Measurements from ENCODE around the gene ZC3H8. TPM values are rescaled to one million over a fixed set of nuclear protein-coding genes. Genes with fewer than 3 reads are reported as not detected.
"Not testable (repeated sequence)": the region's sequence is repeated elsewhere in the genome, so short reads cannot be mapped to it uniquely, and the experiment has no call there.

Gene ZC3H8
- total RNA-seq, 4 donors from 2014 or later: 1.8 to 42.0 (median 10.2) TPM

GRCh38 chr2:112229348-112229747, 25.5 kb downstream of the ZC3H8 start:
- Histone ChIP-seq H3K4me3 (no peak overlapping the region), H3K4me1 (no peaks in the 10 kb centered on the region), H3K36me3 (no peaks in the 10 kb centered on the region), H3K9me3 (no peaks in the 10 kb centered on the region), H3K27me3 (no peaks in the 10 kb centered on the region), H3K27ac (no peak overlapping the region)
- DNase-seq: no peak
- intact Hi-C loops (cut with DNase I; ENCODE audit: low total_unique reads): no loop called here
- TF ChIP-seq CTCF (IDR thresholded peaks at IDR 0.05) (no peak), POLR2A (IDR thresholded peaks at IDR 0.05) (no peak)

GRCh38 chr2:112220831-112221230, 34.0 kb downstream of the ZC3H8 start:
- TF ChIP-seq POLR2A (IDR thresholded peaks at IDR 0.05): no peak
- no peak for TF ChIP-seq CTCF (IDR thresholded peaks at IDR 0.05)

GRCh38 chr2:112220186-112220585, 34.7 kb downstream of the ZC3H8 start:
- TF ChIP-seq POLR2A (IDR thresholded peaks at IDR 0.05): no peak
- TF ChIP-seq CTCF (IDR thresholded peaks at IDR 0.05): no peak
- no peaks in the 10 kb centered on the region for H3K36me3 ChIP-seq
- no peak for DNase-seq
- no peak overlapping the region for H3K27ac ChIP-seq
- intact Hi-C loops (cut with DNase I; ENCODE audit: low total_unique reads): no loop called here
- no peaks in the 10 kb centered on the region for H3K27me3 ChIP-seq
- H3K4me1 ChIP-seq: no peaks in the 10 kb centered on the region
- no peak overlapping the region for H3K4me3 ChIP-seq
- H3K9me3 ChIP-seq: no peaks in the 10 kb centered on the region

More at GRCh38 chr2:112220831-112221230, 34.0 kb downstream of the ZC3H8 start:
- no peaks in the 10 kb centered on the region for H3K36me3 ChIP-seq
- no peaks in the 10 kb centered on the region for H3K27me3 ChIP-seq
- intact Hi-C loops (cut with DNase I; ENCODE audit: low total_unique reads): no loop called here
- no peak overlapping the region for H3K27ac ChIP-seq
- H3K4me3 ChIP-seq: no peak overlapping the region
- H3K9me3 ChIP-seq: no peaks in the 10 kb centered on the region
- no peaks in the 10 kb centered on the region for H3K4me1 ChIP-seq
- DNase-seq: no peak

GRCh38 chr2:112217854-112218253, 37.0 kb downstream of the ZC3H8 start:
- no peaks in the 10 kb centered on the region for H3K36me3 ChIP-seq
- no peaks in the 10 kb centered on the region for H3K27me3 ChIP-seq
- H3K4me1 ChIP-seq: no peaks in the 10 kb centered on the region
- H3K9me3 ChIP-seq: no peaks in the 10 kb centered on the region
- H3K27ac ChIP-seq: no peak overlapping the region
- H3K4me3 ChIP-seq: no peak overlapping the region
- no peak for TF ChIP-seq CTCF (IDR thresholded peaks at IDR 0.05)
- no peak for TF ChIP-seq POLR2A (IDR thresholded peaks at IDR 0.05)
- intact Hi-C loops (cut with DNase I; ENCODE audit: low total_unique reads): no loop called here
- no peak for DNase-seq

- no peak for TF ChIP-seq CTCF (IDR thresholded peaks at IDR 0.05)
- no peak for TF ChIP-seq POLR2A (IDR thresholded peaks at IDR 0.05)
- no peaks in the 10 kb centered on the region for H3K27me3 ChIP-seq
- H3K9me3 ChIP-seq: no peaks in the 10 kb centered on the region
- no peaks in the 10 kb centered on the region for H3K36me3 ChIP-seq
- intact Hi-C loops (cut with DNase I; ENCODE audit: low total_unique reads): no loop called here
- H3K4me3 ChIP-seq: no peak overlapping the region
- H3K27ac ChIP-seq: no peak overlapping the region
- no peaks in the 10 kb centered on the region for H3K4me1 ChIP-seq
- DNase-seq: no peak
Observed at GRCh38 chr2:112216167-112216566, 38.7 kb downstream of the ZC3H8 start.

GRCh38 chr2:112207905-112208304, 46.9 kb downstream of the ZC3H8 start:
- H3K9me3 ChIP-seq; H3K36me3 ChIP-seq; H3K27ac ChIP-seq; H3K4me3 ChIP-seq; H3K4me1 ChIP-seq; H3K27me3 ChIP-seq; intact Hi-C loops (cut with DNase I; ENCODE audit: low total_unique reads); DNase-seq: not testable (repeated sequence)
